ENCODE data around the gene ERN2.

ERN2 gene

GRCh38 chr16:23689442-23690187 is 23.4 kb downstream of the ERN2 start:
- DNase-seq (ENCODE audit: low read depth in 1 of 2, low spot score in 1 of 2), result no peak

- no peak for DNase-seq (ENCODE audit: low read depth in 1 of 2, low spot score in 1 of 2)
These were observed 25.8 kb downstream of the ERN2 start for GRCh38 chr16:23687034-23687808.

- DNase-seq (ENCODE audit: low read depth in 1 of 2, low spot score in 1 of 2), result no peak
These were observed 29.5 kb downstream of the ERN2 start for GRCh38 chr16:23683487-23683886.

GRCh38 chr16:23682181-23682580 is 30.8 kb downstream of the ERN2 start:
- DNase-seq (ENCODE audit: low read depth in 1 of 2, low spot score in 1 of 2), result no peak

GRCh38 chr16:23679986-23680336 is 33.1 kb downstream of the ERN2 start:
- no peak for DNase-seq (ENCODE audit: low read depth in 1 of 2, low spot score in 1 of 2)

GRCh38 chr16:23679274-23679985 is 33.6 kb downstream of the ERN2 start:
- DNase-seq (ENCODE audit: low read depth in 1 of 2, low spot score in 1 of 2), result no peak

GRCh38 chr16:23678430-23679273 is 34.4 kb downstream of the ERN2 start, which contains the start of gene PLK1:
TSS of gene PLK1 (plus strand) at chr16:23678889. CDS start at chr16:23678933, 44 bp downstream.
- peak; percentile 44 to 48 for DNase-seq (ENCODE audit: low read depth in 1 of 2, low spot score in 1 of 2)

GRCh38 chr16:23676924-23677480 is 36.0 kb downstream of the ERN2 start:
- DNase-seq (ENCODE audit: low read depth in 1 of 2, low spot score in 1 of 2), result no peak

GRCh38 chr16:23673971-23674614 is 38.9 kb downstream of the ERN2 start:
- DNase-seq (ENCODE audit: low read depth in 1 of 2, low spot score in 1 of 2), result no peak

GRCh38 chr16:23670137-23670776 is 42.8 kb downstream of the ERN2 start:
- DNase-seq (ENCODE audit: low read depth in 1 of 2, low spot score in 1 of 2), result no peak

GRCh38 chr16:23668873-23669272 is 44.1 kb downstream of the ERN2 start:
- DNase-seq (ENCODE audit: low read depth in 1 of 2, low spot score in 1 of 2), result no peak

- no peak for DNase-seq (ENCODE audit: low read depth in 1 of 2, low spot score in 1 of 2)
These were observed 44.8 kb downstream of the ERN2 start for GRCh38 chr16:23668225-23668624.

GRCh38 chr16:23667355-23667659 is 45.7 kb downstream of the ERN2 start:
- no peak for DNase-seq (ENCODE audit: low read depth in 1 of 2, low spot score in 1 of 2)

- no peak for DNase-seq (ENCODE audit: low read depth in 1 of 2, low spot score in 1 of 2)
These were observed 46.3 kb downstream of the ERN2 start for GRCh38 chr16:23666571-23667354.

- no peak for DNase-seq (ENCODE audit: low read depth in 1 of 2, low spot score in 1 of 2)
These were observed 49.1 kb downstream of the ERN2 start for GRCh38 chr16:23663918-23664317.

- no peak for DNase-seq (ENCODE audit: low read depth in 1 of 2, low spot score in 1 of 2)
These were observed 61.0 kb downstream of the ERN2 start for GRCh38 chr16:23651943-23652468.

- DNase-seq (ENCODE audit: low read depth in 1 of 2, low spot score in 1 of 2), result no peak
These were observed 62.2 kb downstream of the ERN2 start for GRCh38 chr16:23650674-23651416.

- DNase-seq (ENCODE audit: low read depth in 1 of 2, low spot score in 1 of 2), result no peak
These were observed 70.7 kb downstream of the ERN2 start for GRCh38 chr16:23642246-23642774.
